CD14-positive monocyte (primary cell): ENCODE measurements around the gene COQ8B. TPM values are rescaled to one million over a fixed set of nuclear protein-coding genes. Genes with fewer than 3 reads are reported as not detected.

Source experiments
- DNase-seq, 3 donors: peaks; one replicate each; pipeline ENCODE4 v3.0.0-alpha.2; 2011 to 2022
- H2AFZ ChIP-seq: 2 replicates; pipeline ENCODE4 v1.6.0; 2012; ENCODE audit warnings: mild to moderate bottlenecking, low read depth, low read length, inconsistent platforms; ENCODE audit not compliant: insufficient read depth, poor library complexity, severe bottlenecking
- H3K27ac ChIP-seq, 2 donors: 1 replicate in 1 of 2; 2 replicates in 1 of 2; pipeline ENCODE4 v1.5.1; 2012 to 2013; ENCODE audit warnings: low read length in 2 of 2, control low read depth in 1 of 2, inconsistent platforms in 1 of 2, low read depth in 1 of 2, mild to moderate bottlenecking in 1 of 2
- H3K27me3 ChIP-seq, 2 donors: one replicate each; pipeline versions ENCODE4 v1.6.0 to v1.6.1; 2011 to 2013; ENCODE audit warnings: low read length in 2 of 2; ENCODE audit not compliant: control insufficient read depth in 2 of 2, insufficient read depth in 2 of 2
- H3K36me3 ChIP-seq, 2 donors: replicated peaks in 1 of 2; 1 replicate in 1 of 2; 2 replicates in 1 of 2; pipeline versions ENCODE4 v1.5.1 to v1.6.1; 2012 to 2013; ENCODE audit warnings: low read length in 2 of 2, control low read depth in 1 of 2, inconsistent platforms in 1 of 2, mild to moderate bottlenecking in 1 of 2; ENCODE audit not compliant: insufficient read depth in 2 of 2, control insufficient read depth in 1 of 2
- H3K4me1 ChIP-seq, 2 donors: 1 replicate in 1 of 2; 2 replicates in 1 of 2; pipeline versions ENCODE4 v1.5.1 to v1.6.1; 2012 to 2013; ENCODE audit warnings: low read length in 2 of 2, control low read depth in 1 of 2, inconsistent platforms in 1 of 2, mild to moderate bottlenecking in 1 of 2, moderate library complexity in 1 of 2; ENCODE audit not compliant: insufficient read depth in 2 of 2, control insufficient read depth in 1 of 2
- H3K4me2 ChIP-seq: replicated peaks from 2 replicates; pipeline ENCODE3; 2012; ENCODE audit warnings: low read length, moderate library complexity, mild to moderate bottlenecking; ENCODE audit not compliant: poor library complexity, severe bottlenecking; ENCODE audit errors: extremely low read depth
- H3K4me3 ChIP-seq, 3 experiments: fragments of 200-600 bp in 1 of 3; sonication (generic) in 1 of 3; replicated peaks in 1 of 3; 1 replicate in 2 of 3; 2 replicates in 1 of 3; pipeline ENCODE4 v1.5.1; 2011 to 2013; ENCODE audit warnings: low read length in 3 of 3, mild to moderate bottlenecking in 3 of 3, control low read depth in 2 of 3, low read depth in 2 of 3, inconsistent platforms in 1 of 3, moderate library complexity in 1 of 3
- H3K79me2 ChIP-seq: 2 replicates; pipeline ENCODE4 v1.6.0; 2012; ENCODE audit warnings: mild to moderate bottlenecking, control low read depth, inconsistent platforms, low read length, moderate library complexity; ENCODE audit not compliant: insufficient read depth
- H3K9ac ChIP-seq: 2 replicates; pipeline ENCODE4 v1.6.0; 2017; ENCODE audit warnings: low read length, mild to moderate bottlenecking; ENCODE audit not compliant: insufficient read depth, poor library complexity, severe bottlenecking
- H3K9me3 ChIP-seq, 2 donors: replicated peaks in 1 of 2; 1 replicate in 1 of 2; 2 replicates in 1 of 2; pipeline versions ENCODE4 v1.5.1 to v1.6.1; 2012 to 2013; ENCODE audit warnings: low read length in 2 of 2, control low read depth in 1 of 2; ENCODE audit not compliant: control insufficient read depth in 1 of 2, insufficient read depth in 1 of 2
- H4K20me1 ChIP-seq: 2 replicates; pipeline ENCODE4 v1.6.0; 2012; ENCODE audit warnings: mild to moderate bottlenecking, low read length, control low read depth, moderate library complexity; ENCODE audit not compliant: insufficient read depth
- H3K27ac Mint-ChIP-seq, 7 donors: one replicate each; pipeline ENCODE4 v1.8.0; 2020; ENCODE audit warnings: mild to moderate bottlenecking in 7 of 7, mixed read lengths in 7 of 7, moderate library complexity in 6 of 7, inconsistent platforms in 2 of 7
- H3K27me3 Mint-ChIP-seq, 3 donors: one replicate each; pipeline ENCODE4 v1.8.0; 2021 to 2022; ENCODE audit warnings: low read depth in 3 of 3, mild to moderate bottlenecking in 3 of 3, mixed read lengths in 3 of 3, moderate library complexity in 3 of 3, inconsistent platforms in 1 of 3
- H3K36me3 Mint-ChIP-seq, 2 donors: one replicate each; pipeline ENCODE4 v1.8.0; 2020; ENCODE audit warnings: mixed read lengths in 2 of 2, inconsistent platforms in 1 of 2, mild to moderate bottlenecking in 1 of 2
- H3K4me1 Mint-ChIP-seq: one replicate; pipeline ENCODE4 v1.8.0; 2020; ENCODE audit warnings: mild to moderate bottlenecking, mixed read lengths
- H3K4me3 Mint-ChIP-seq, 2 donors: one replicate each; pipeline ENCODE4 v1.8.0; 2020; ENCODE audit warnings: mild to moderate bottlenecking in 2 of 2, mixed read lengths in 2 of 2, moderate library complexity in 1 of 2
- H3K9me3 Mint-ChIP-seq, 7 donors: one replicate each; pipeline ENCODE4 v1.8.0; 2020 to 2022; ENCODE audit warnings: mixed read lengths in 7 of 7, mild to moderate bottlenecking in 6 of 7, moderate library complexity in 6 of 7, inconsistent platforms in 2 of 7
- WGBS: methylation state at CpG from one replicate; pipeline ENCODE4 v1.1.5; 2013; ENCODE audit warnings: missing lambda C conversion rate; ENCODE audit not compliant: insufficient coverage; 5-methylcytosine and 5-hydroxymethylcytosine counted together
- intact Hi-C, 2 donors: fragments of 100-400 bp; cut with micrococcal nuclease; formaldehyde crosslinking; loops; one replicate each; pipeline versions ENCODE4 v1.15.0 to v1.15.1; 2023
- polyA plus RNA-seq, 3 donors: library from polyadenylated mRNA; depleted of rRNA in 1 of 3; unstranded in 2 of 3; stranded (reverse) in 1 of 3; fragments of 300-500 nt in 2 of 3; fragments of >200 nt in 1 of 3; fragmentation: Illumina TruSeq in 2 of 3; gene quantifications; 1 replicate in 2 of 3; 2 replicates in 1 of 3; pipeline ENCODE4 v1.2.3, GENCODE V29; 2012 to 2021
- TF ChIP-seq, protein P1 (sequence below): fragments of 200-600 bp; IDR thresholded peaks from one replicate; pipeline ENCODE4 v1.8.0; 2022; ENCODE audit warnings: antibody characterized with exemption, mild to moderate bottlenecking

The COQ8B gene
- polyA plus RNA-seq, 3 donors = 16.0 to 44.0 (median 23.4) TPM

DNA sequence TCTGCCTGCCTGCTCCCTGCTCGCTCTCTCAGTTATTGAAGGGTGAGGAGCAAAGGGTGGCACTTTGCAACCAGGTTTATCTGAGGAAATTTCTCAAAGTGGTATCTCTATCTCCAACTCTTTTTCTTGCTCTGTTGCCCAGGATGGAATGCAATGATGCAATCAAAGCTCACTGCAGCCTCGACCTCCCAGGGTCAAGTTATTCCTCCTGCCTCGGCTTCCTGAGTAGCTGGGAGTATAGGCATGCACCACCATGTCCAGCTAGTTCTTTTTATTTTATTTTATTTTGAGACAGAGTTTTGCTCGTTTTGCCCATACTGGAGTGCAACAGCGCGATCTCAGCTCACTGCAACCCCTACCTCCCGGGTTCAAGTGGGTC is 28.7 kb upstream of the COQ8B start:
- Mint-ChIP-seq H3K4me1 (peaks cover 34% of the 10 kb centered on the region), H3K9me3 (no peaks in the 10 kb centered on the region), H3K27ac (no peak overlapping the region), H3K27me3 (peaks cover 0 to 2% (median 1%) of the 10 kb centered on the region in 3 donors), H3K4me3 (no peak overlapping the region), H3K36me3 (peaks cover 8 to 27% of the 10 kb centered on the region in 2 donors)
- no peaks in the 10 kb centered on the region for H3K9me3 ChIP-seq
- intact Hi-C loops = no loop called here
- WGBS = 100% methylated on average over 4 of the region's 7 CpGs
- H3K4me2 ChIP-seq = no peak overlapping the region
- H4K20me1 ChIP-seq = no peaks in the 10 kb centered on the region
- peaks cover 11 to 13% of the 10 kb centered on the region in 2 donors for H3K36me3 ChIP-seq
- TF ChIP-seq, protein P1, sequence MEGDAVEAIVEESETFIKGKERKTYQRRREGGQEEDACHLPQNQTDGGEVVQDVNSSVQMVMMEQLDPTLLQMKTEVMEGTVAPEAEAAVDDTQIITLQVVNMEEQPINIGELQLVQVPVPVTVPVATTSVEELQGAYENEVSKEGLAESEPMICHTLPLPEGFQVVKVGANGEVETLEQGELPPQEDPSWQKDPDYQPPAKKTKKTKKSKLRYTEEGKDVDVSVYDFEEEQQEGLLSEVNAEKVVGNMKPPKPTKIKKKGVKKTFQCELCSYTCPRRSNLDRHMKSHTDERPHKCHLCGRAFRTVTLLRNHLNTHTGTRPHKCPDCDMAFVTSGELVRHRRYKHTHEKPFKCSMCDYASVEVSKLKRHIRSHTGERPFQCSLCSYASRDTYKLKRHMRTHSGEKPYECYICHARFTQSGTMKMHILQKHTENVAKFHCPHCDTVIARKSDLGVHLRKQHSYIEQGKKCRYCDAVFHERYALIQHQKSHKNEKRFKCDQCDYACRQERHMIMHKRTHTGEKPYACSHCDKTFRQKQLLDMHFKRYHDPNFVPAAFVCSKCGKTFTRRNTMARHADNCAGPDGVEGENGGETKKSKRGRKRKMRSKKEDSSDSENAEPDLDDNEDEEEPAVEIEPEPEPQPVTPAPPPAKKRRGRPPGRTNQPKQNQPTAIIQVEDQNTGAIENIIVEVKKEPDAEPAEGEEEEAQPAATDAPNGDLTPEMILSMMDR = no peak
- no peak overlapping the region for H3K9ac ChIP-seq
- H3K27ac ChIP-seq = peak overlapping the region in 1 of 2 donors; percentile 6
- no peak overlapping the region for H3K4me3 ChIP-seq
- no peaks in the 10 kb centered on the region for H3K27me3 ChIP-seq
- H3K79me2 ChIP-seq = peaks cover 21% of the 10 kb centered on the region
- peaks cover 28 to 29% of the 10 kb centered on the region in 2 donors for H3K4me1 ChIP-seq
- no peak for DNase-seq
- no peak overlapping the region for H2AFZ ChIP-seq

- H3K4me2 ChIP-seq = no peak overlapping the region
- peaks cover 17% of the 10 kb centered on the region for H3K79me2 ChIP-seq
- no peaks in the 10 kb centered on the region for H3K9me3 ChIP-seq
- no peaks in the 10 kb centered on the region for H3K9me3 Mint-ChIP-seq
- peaks cover 29% of the 10 kb centered on the region for H3K4me1 Mint-ChIP-seq
- no peak overlapping the region for H3K9ac ChIP-seq
- DNase-seq = no peak
- H3K27ac ChIP-seq = peak overlapping the region in 1 of 2 donors; percentile 6
- intact Hi-C loops = no loop called here
- no peak overlapping the region for H3K4me3 Mint-ChIP-seq
- peaks cover 17 to 19% of the 10 kb centered on the region in 2 donors for H3K36me3 ChIP-seq
- H3K4me1 ChIP-seq = peaks cover 23 to 24% of the 10 kb centered on the region in 2 donors
- peaks cover 14 to 31% of the 10 kb centered on the region in 2 donors for H3K36me3 Mint-ChIP-seq
- TF ChIP-seq, protein P1 = no peak
- no peaks in the 10 kb centered on the region for H4K20me1 ChIP-seq
- H3K27me3 Mint-ChIP-seq = peaks cover 0 to 2% (median 1%) of the 10 kb centered on the region in 3 donors
- H2AFZ ChIP-seq = no peak overlapping the region
- H3K27ac Mint-ChIP-seq = peak overlapping the region in 3 of 7 donors; percentile 53 to 72 (median 68)
- no peaks in the 10 kb centered on the region for H3K27me3 ChIP-seq
- no peak overlapping the region for H3K4me3 ChIP-seq
- 91% methylated on average over 6 of the region's 17 CpGs for WGBS
These were observed 28.1 kb upstream of the COQ8B start for GRCh38 chr19:40744554-40745401.
